ENCODE data around the gene FARP2. TPM values are rescaled to one million over a fixed set of nuclear protein-coding genes. Genes with fewer than 3 reads are reported as not detected.
A peak's percentile ranks its signal among the peaks of the same experiment; 100 is the strongest.

Gene FARP2
- total and polyA plus RNA-seq, 10 donors = 9.1 to 72.8 (median 53.4) TPM

- Histone ChIP-seq H3K36me3 (peaks cover 0 to 48% (median 11%) of the 10 kb centered on the region in 6 donors), H3K27me3 (replicated peaks in 1 of 7) (no peaks in the 10 kb centered on the region), H3K27ac (no peak overlapping the region), H3K4me3 (no peak overlapping the region), H3K4me1 (no peaks in the 10 kb centered on the region), H3K9me3 (no peaks in the 10 kb centered on the region)
- peak; percentile 24 for DNase-seq
- 90 to 95% (median 93%) methylated on average over 3 of the region's 3 CpGs; no CpG with 5 or more reads in 1 of the 5 donors for WGBS, 5 donors
- intact Hi-C loops (cut with DNase I; ENCODE audit: low total_unique reads) = no loop called here
- no peak for TF ChIP-seq POLR2A (IDR thresholded peaks at IDR 0.05)
Observed at GRCh38 chr2:241473399-241473798, 117.3 kb downstream of the FARP2 start.

GRCh38 chr2:241475267-241475666 is 119.2 kb downstream of the FARP2 start:
- Histone ChIP-seq H3K4me1 (no peaks in the 10 kb centered on the region), H3K4me3 (no peak overlapping the region), H3K27me3 (replicated peaks in 1 of 7) (no peaks in the 10 kb centered on the region), H3K9me3 (no peaks in the 10 kb centered on the region), H3K27ac (no peak overlapping the region), H3K36me3 (peaks cover 0 to 52% (median 17%) of the 10 kb centered on the region in 6 donors)
- TF ChIP-seq CTCF (IDR thresholded peaks at IDR 0.05 in 8 of 11, conservative IDR thresholded peaks at IDR 0.05 in 3 of 11) (no peak), POLR2AphosphoS5 (IDR thresholded peaks at IDR 0.05) (no peak), POLR2A (IDR thresholded peaks at IDR 0.05) (no peak)
- WGBS, 5 donors = 88 to 100% (median 96%) methylated on average over 3 of the region's 3 CpGs
- peak; percentile 28 for DNase-seq
- intact Hi-C loops (cut with DNase I; ENCODE audit: low total_unique reads) = no loop called here

GRCh38 chr2:241478166-241478565 is 122.1 kb downstream of the FARP2 start:
- 90 to 95% (median 94%) methylated on average over 8 of the region's 8 CpGs for WGBS, 5 donors
- Histone ChIP-seq H3K27ac (no peak overlapping the region), H3K36me3 (peaks cover 0 to 48% (median 17%) of the 10 kb centered on the region in 6 donors), H3K4me3 (no peak overlapping the region), H3K9me3 (no peaks in the 10 kb centered on the region), H3K27me3 (replicated peaks in 1 of 7) (no peaks in the 10 kb centered on the region), H3K4me1 (no peaks in the 10 kb centered on the region)
- DNase-seq = peak; percentile 25
- intact Hi-C loops (cut with DNase I; ENCODE audit: low total_unique reads) = no loop called here
- no peak for TF ChIP-seq POLR2A (IDR thresholded peaks at IDR 0.05)
- TF ChIP-seq CTCF (IDR thresholded peaks at IDR 0.05 in 8 of 11, conservative IDR thresholded peaks at IDR 0.05 in 3 of 11) = no peak
- no peak for TF ChIP-seq POLR2AphosphoS5 (IDR thresholded peaks at IDR 0.05)

- intact Hi-C loops (cut with DNase I; ENCODE audit: low total_unique reads) = no loop called here
- DNase-seq = peak; percentile 38
- 89 to 95% (median 92%) methylated on average over 17 to 18 of the region's 18 CpGs for WGBS, 5 donors
- no peaks in the 10 kb centered on the region for H3K4me1 ChIP-seq
- no peak overlapping the region for H3K4me3 ChIP-seq
- no peaks in the 10 kb centered on the region for H3K27me3 ChIP-seq (replicated peaks in 1 of 7)
- no peak overlapping the region for H3K27ac ChIP-seq
- H3K9me3 ChIP-seq = no peaks in the 10 kb centered on the region
- peaks cover 0 to 59% (median 20%) of the 10 kb centered on the region in 6 donors for H3K36me3 ChIP-seq
- TF ChIP-seq POLR2AphosphoS5 (IDR thresholded peaks at IDR 0.05) (peak in 1 of 3 donors; percentile 13), POLR2A (IDR thresholded peaks at IDR 0.05) (no peak), CTCF (IDR thresholded peaks at IDR 0.05 in 8 of 11, conservative IDR thresholded peaks at IDR 0.05 in 3 of 11) (no peak)
Observed at GRCh38 chr2:241479026-241479898, 123.2 kb downstream of the FARP2 start.

Measured in spleen (tissue), 11 donors.